Measurements from ENCODE around the gene CMIP. TPM values are rescaled to one million over a fixed set of nuclear protein-coding genes. Genes with fewer than 3 reads are reported as not detected.

CMIP gene
- polyA plus RNA-seq, 3 donors = 0.85 to 61.9 (median 0.93) TPM

DNA sequence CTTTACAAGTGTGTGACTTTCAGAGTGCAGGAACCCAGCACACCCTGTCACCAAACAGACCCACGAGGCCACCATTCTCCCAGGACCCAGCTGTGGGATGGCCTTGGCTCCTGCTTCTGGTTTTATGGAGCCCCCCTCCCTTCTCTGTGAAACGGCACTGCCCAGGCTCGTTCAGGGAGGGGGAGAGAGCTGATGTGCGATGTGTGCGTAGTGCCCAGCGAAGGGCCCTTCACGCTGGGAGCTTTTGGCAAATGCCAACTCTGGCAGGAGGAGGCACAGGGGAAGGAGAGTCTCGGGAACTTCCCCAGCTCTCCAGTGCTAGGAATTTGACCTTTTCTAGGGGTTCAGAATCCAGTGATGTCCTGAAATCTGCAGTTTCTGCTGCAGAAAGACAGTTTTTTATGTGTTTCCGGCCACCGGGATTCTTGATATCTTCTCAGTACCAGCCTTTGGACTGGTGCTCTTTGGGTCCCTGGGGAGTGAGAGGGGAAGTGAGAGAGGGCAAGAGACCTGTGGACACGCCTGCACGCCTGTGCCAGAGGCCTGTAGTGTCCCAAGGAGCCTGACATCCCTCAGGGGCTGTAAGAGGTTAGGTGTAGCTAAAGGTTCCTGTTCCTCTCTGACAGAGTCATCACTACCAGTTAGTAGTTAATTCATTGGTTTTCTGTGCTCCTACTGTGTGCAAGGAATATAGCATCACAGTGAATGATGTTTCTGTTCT, 45.1 kb downstream of the CMIP start:
- intact Hi-C loops (cut with micrococcal nuclease) = no loop called here
- no peak overlapping the region for H2AFZ ChIP-seq (ENCODE audit: insufficient read depth, low read depth, low read length, poor library complexity, severe bottlenecking)
- peak overlapping the region in 5 of 7 donors; percentile 4 to 86 (median 68) for H3K27ac Mint-ChIP-seq
- no peak for DNase-seq
- H3K4me3 ChIP-seq (replicated peaks in 1 of 3; ENCODE audit: low read depth in 2 of 3, low read length in 3 of 3) = no peak overlapping the region
- no peak overlapping the region for H3K4me2 ChIP-seq (replicated peaks; ENCODE audit: extremely low read depth, low read length, poor library complexity, severe bottlenecking)
- no peak overlapping the region for H3K4me3 Mint-ChIP-seq
- no peaks in the 10 kb centered on the region for H3K27me3 ChIP-seq (ENCODE audit: control insufficient read depth in 2 of 2, insufficient read depth in 2 of 2, low read length in 2 of 2)
- WGBS (ENCODE audit: insufficient coverage) = 83% methylated on average over 5 of the region's 12 CpGs
- peaks cover 66 to 83% of the 10 kb centered on the region in 2 donors for H3K4me1 ChIP-seq (ENCODE audit: control insufficient read depth in 1 of 2, insufficient read depth in 2 of 2, low read length in 2 of 2)
- H3K27ac ChIP-seq (ENCODE audit: low read depth in 1 of 2, low read length in 2 of 2) = peak overlapping the region; percentile 6 to 43
- H3K79me2 ChIP-seq (ENCODE audit: insufficient read depth, low read length) = peaks cover 100% of the 10 kb centered on the region
- H3K9me3 Mint-ChIP-seq = no peaks in the 10 kb centered on the region
- TF ChIP-seq CTCF (IDR thresholded peaks at IDR 0.05) = no peak
- peaks cover 0 to 4% (median 1%) of the 10 kb centered on the region in 3 donors for H3K27me3 Mint-ChIP-seq (ENCODE audit: low read depth in 3 of 3)
- H3K9ac ChIP-seq (ENCODE audit: insufficient read depth, low read length, poor library complexity, severe bottlenecking) = no peak overlapping the region
- peaks cover 84% of the 10 kb centered on the region for H3K4me1 Mint-ChIP-seq
- peaks cover 41 to 60% of the 10 kb centered on the region in 2 donors for H3K36me3 Mint-ChIP-seq
- peaks cover 0 to 16% of the 10 kb centered on the region in 2 donors for H3K36me3 ChIP-seq (replicated peaks in 1 of 2; ENCODE audit: control insufficient read depth in 1 of 2, insufficient read depth in 2 of 2, low read length in 2 of 2)
- peaks cover 100% of the 10 kb centered on the region for H4K20me1 ChIP-seq (ENCODE audit: insufficient read depth, low read length)
- no peaks in the 10 kb centered on the region for H3K9me3 ChIP-seq (replicated peaks in 1 of 2; ENCODE audit: control insufficient read depth in 1 of 2, insufficient read depth in 1 of 2, low read length in 2 of 2)

DNA sequence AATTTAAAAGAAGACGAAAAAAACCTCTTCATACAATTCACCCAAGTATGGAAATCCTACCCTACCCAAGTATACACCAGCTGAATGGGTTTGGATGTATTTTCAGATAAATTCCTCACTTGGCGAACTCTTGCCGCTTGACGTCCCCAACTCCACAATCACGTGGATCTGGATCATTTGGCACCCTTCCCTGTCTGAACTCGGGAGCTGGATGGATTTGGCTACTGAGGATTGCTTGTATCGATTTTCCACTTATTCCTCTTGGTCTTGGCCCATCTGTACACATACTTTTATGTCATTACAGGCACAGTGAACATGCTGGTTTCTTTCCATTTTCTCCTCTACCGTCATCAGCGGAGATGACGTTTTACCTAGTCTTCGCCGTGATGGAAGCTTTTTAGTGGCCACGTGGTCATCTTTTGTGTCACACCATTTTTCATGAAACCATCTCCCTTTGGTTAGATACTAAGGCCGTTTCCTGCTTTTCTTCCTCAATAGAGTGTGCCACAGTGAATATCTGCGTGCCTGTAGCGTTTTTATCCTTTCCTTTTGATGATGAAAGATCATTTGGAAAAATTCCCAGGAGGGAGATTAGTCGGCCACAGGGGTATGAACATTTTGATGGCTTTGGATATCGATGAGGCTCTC, 47.1 kb downstream of the CMIP start:
- WGBS (ENCODE audit: insufficient coverage) = 98% methylated on average over 13 of the region's 18 CpGs
- Histone ChIP-seq H3K4me1 (ENCODE audit: control insufficient read depth in 1 of 2, insufficient read depth in 2 of 2, low read length in 2 of 2) (peaks cover 68 to 89% of the 10 kb centered on the region in 2 donors), H3K36me3 (replicated peaks in 1 of 2; ENCODE audit: control insufficient read depth in 1 of 2, insufficient read depth in 2 of 2, low read length in 2 of 2) (peaks cover 0 to 10% of the 10 kb centered on the region in 2 donors), H3K27ac (ENCODE audit: low read depth in 1 of 2, low read length in 2 of 2) (peak overlapping the region in 1 of 2 donors; percentile 21), H3K4me3 (replicated peaks in 1 of 3; ENCODE audit: low read depth in 2 of 3, low read length in 3 of 3) (no peak overlapping the region), H3K9ac (ENCODE audit: insufficient read depth, low read length, poor library complexity, severe bottlenecking) (no peak overlapping the region), H3K9me3 (replicated peaks in 1 of 2; ENCODE audit: control insufficient read depth in 1 of 2, insufficient read depth in 1 of 2, low read length in 2 of 2) (no peaks in the 10 kb centered on the region), H3K27me3 (ENCODE audit: control insufficient read depth in 2 of 2, insufficient read depth in 2 of 2, low read length in 2 of 2) (no peaks in the 10 kb centered on the region), H2AFZ (ENCODE audit: insufficient read depth, low read depth, low read length, poor library complexity, severe bottlenecking) (no peak overlapping the region), H3K79me2 (ENCODE audit: insufficient read depth, low read length) (peaks cover 100% of the 10 kb centered on the region), H3K4me2 (replicated peaks; ENCODE audit: extremely low read depth, low read length, poor library complexity, severe bottlenecking) (no peak overlapping the region), H4K20me1 (ENCODE audit: insufficient read depth, low read length) (peaks cover 100% of the 10 kb centered on the region)
- Mint-ChIP-seq H3K27ac (peak overlapping the region in 5 of 7 donors; percentile 27 to 76 (median 45)), H3K4me1 (peaks cover 87% of the 10 kb centered on the region), H3K27me3 (ENCODE audit: low read depth in 3 of 3) (peaks cover 0 to 4% (median 1%) of the 10 kb centered on the region in 3 donors), H3K36me3 (peaks cover 33 to 51% of the 10 kb centered on the region in 2 donors), H3K4me3 (no peak overlapping the region), H3K9me3 (no peaks in the 10 kb centered on the region)
- DNase-seq = no peak
- intact Hi-C loops (cut with micrococcal nuclease) = no loop called here
- no peak for TF ChIP-seq CTCF (IDR thresholded peaks at IDR 0.05)

All from CD14-positive monocyte (primary cell).